Measurements from ENCODE around the gene CAMK1D.

Gene CAMK1D

DNA sequence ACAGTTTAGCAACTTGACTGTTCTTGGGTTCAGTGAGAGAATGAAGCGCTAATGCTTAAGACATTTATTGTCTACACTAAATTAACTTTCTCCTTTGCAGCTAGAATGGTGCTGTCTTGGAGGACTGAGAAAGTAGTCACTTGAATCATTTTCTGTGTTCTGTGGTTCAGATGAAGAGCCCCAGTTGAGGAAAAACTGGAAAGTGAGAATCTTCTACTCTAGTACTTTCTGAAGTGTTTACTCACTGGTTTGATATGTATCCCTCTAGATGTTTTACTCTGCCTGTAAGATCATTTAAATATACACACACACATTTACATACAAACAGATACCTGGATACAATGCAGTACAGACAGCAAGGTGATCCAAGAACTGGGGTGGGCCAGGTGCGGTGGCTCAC is 308.1 kb downstream of the CAMK1D start:
- no peak for DNase-seq (ENCODE audit: low read depth)

DNA sequence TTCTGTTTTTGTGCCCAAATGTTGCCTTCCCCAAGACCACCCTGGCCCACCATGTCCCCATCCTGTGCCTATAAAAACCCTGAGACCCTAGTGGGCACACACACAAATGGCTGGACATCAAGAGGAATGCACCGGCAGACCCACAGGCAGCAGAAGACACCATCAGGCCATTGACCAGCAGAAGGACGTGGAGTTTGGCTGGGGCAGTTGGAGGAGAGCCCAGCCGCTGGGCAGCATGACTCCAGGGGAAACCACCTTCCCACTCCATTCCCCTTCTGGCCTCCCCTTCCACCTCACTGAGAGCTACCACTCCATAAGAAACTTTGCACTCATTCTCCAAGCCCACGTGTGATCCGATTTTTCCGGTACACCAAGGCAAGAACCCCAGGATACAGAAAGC is 309.2 kb downstream of the CAMK1D start:
- no peak for DNase-seq (ENCODE audit: low read depth)

DNA sequence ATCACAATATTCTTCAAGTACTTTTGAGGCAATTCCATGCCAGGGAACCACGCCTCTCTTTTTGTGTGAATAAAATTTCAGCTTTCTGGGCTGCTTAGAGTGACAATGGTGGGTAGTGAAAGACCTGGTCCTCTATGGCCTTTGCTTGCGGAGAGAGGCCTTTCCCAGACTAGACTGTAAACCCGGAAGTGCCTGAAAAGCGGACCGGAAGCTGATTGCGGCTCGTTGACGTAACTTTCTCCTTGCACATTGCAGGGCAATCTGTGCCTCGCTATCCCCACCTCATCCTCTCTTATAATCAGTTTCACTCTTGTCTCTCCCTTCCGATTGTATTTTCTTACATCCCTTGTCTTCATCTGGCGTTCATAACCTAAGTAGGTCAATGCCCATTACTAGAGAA is 310.4 kb downstream of the CAMK1D start:
- no peak for DNase-seq (ENCODE audit: low read depth)

DNA sequence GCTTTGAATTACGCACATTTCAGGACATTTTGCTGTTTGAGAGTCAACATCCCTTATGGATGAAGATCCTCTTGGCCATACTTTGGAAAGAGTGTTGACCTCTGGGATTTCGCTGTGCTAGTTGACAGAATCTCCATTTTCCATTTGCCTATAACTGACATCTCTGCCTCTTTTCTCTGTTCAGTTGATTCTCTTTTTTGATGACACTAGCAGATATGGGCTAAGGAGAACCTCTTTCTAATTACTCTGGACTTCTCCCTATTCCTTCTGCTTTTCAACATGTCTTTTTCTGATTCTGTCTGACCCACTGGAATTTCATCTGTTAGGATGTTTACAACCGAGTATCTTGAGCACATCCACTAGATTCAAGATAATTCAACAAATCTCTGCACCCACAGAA is 311.5 kb downstream of the CAMK1D start:
- DNase-seq (ENCODE audit: low read depth) = no peak

DNA sequence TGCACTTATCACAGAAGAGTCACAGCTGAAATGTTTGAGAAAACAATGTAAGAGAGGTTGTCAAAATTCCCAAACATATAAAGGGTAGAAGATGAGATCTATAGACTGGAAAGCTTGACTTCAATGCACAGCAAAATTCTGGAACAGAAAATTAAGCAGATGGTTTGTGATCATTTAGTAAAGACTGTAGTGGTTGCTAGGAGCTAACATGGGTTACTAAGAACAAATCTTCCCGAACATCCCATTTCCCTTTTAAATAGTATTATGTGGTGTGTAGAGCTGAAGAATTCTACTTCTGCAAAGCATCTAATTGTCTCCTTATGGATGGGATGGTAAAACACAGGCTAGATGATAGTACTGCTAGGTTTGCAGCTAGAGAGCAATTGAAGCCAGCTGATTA is 312.3 kb downstream of the CAMK1D start:
- no peak for DNase-seq (ENCODE audit: low read depth)

DNA sequence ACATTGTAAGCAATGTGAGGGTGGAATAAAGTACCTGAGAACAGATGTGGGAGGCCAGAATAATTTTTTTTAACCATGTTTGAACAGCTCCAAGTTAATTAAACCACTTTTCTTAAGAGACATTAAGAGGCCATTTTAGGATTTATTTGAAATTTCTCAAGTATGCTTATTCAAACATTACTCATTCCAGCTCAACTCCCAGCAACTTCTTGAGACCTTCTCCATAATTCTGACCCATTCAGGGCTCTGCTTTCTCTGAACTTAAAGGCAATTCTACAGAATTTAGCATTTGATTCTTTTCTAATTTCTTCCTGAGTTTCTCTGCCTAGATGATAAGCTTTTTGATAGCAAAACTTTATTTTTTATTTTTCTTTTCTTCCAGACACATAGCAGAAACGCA is 314.5 kb downstream of the CAMK1D start:
- no peak for DNase-seq (ENCODE audit: low read depth)

DNA sequence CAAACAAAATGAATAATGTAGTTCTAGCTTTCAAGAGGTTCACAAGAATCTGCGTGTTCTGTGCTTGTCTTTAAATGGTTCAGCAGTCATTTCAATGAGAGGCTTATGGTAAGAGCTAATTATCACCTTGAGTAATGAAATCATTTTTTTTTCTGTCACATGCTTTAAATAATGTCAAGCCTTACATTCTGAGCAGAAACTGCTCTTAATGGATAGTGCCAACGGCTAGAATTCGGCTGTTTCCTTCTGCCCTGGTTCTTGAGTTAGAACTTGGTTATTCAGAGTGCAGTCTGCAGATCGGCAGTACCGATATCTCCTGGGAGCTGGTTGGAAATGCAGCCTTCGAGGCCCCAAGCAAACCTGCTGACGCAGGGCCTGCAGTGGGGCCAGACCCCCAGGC is 316.2 kb downstream of the CAMK1D start:
- DNase-seq (ENCODE audit: low read depth) = no peak

DNA sequence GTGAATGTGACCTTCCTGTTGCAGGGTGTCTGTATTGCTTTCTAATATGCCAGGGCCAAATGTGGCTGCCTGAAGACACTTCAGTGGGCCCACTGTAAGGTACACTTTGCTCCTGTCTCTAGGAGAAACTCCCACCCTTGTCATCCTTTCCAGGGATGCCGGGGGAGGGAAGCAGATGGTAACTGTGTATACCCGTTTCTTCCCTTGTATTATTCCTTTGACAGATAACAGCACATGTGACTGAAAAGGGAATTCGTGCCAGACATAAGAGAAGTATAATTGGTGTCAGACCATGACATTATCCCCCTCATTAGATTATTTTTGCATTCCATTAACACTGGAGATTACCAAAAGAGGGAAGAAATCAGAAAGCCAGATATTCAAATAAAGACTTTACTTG is 317.7 kb downstream of the CAMK1D start:
- DNase-seq (ENCODE audit: low read depth) = no peak

DNA sequence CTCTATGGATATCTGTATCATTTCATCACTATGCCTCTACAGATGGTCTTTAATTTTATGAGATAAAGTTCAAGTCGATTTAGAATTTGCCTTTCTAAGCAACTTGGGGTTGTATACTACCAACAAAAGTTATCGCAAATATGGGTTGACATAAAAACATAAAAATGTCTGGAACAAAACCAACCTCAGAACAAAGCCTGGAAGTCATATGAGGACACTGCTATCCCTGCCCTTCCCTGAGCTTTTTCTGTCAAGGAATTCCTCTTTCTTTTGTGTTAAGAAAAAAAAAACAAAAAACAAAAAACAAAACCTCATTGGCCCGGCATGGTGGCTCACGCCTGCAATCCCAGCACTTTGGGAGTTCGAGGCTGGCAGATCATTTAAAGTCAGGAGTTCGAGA is 319.3 kb downstream of the CAMK1D start:
- no peak for DNase-seq (ENCODE audit: low read depth)

DNA sequence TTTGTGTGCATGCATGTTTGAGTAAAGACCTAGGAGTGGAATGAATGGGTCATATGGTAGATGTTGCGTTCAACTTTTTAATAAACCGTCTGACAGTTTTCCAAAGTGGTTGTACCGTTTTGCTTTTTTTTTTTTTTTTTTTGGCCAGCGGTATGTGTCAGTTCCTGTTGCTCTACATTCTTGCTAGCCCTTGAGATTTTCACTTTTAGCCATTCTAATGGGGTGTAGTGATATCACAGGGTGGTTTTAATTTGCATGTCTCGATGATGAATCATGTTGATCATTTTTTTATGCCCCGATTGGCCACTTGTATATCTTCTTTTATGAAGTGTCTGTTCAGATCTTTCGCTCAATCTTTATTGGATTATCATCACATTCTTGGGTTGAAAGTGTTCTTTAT is 320.7 kb downstream of the CAMK1D start:
- no peak for DNase-seq (ENCODE audit: low read depth)

DNA sequence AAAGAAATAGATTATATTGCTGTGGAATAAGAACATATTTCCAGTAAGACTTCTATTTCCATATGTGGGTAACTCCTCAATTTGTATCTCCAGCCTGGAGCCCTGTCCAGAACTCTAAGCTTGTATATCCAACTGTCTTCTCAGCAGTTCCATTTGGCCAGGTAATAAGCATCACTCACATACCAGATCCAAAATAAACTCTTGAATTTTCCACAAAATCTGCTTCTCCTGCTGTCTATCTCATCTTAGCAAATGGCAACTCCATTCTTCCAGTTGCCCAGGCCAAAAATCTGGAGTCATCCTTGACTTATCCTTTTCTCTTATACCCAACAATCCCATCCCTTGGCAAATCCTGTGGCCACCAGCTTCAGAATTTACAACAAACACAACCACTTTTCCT is 325.8 kb downstream of the CAMK1D start:
- no peak for DNase-seq (ENCODE audit: low read depth)

DNA sequence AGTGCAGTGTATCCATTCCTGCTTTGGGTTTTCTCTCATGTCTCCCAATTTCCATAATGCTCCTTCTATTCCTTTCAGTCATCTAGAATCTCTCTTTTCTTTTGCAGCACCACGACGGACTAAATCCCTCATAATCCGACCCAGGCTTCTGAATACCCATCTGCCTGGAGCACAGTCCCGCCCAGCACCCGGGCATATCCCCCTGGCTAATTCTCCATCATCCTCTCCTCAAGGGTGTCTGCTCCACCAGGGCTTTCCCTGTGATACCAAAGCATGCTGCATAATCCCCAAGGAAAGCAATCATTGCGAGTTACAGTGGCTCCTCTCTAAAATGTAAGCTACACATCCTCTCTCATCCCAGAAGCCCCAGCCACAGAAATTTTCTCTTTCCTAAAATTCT is 330.3 kb downstream of the CAMK1D start:
- DNase-seq (ENCODE audit: low read depth) = no peak

DNA sequence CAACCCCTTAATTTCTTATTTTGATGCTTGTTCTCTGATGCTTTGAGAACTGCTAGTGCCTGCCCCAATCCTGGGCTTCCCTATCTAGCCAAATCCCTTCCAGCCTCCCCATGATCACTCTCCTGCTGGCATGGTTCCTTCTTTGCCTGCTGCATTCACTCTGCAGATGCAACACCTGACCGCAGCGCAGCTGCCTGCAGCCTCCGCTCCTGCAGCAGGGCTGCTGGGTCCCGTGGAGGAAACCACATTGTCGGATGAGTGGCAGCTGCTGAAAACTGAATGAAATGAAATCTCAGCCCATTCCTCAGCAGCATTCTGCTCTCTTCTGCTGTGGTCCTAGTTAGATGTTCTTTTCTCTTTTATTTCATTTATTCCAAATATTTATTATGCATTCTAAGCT is 331.9 kb downstream of the CAMK1D start:
- no peak for DNase-seq (ENCODE audit: low read depth)

DNA sequence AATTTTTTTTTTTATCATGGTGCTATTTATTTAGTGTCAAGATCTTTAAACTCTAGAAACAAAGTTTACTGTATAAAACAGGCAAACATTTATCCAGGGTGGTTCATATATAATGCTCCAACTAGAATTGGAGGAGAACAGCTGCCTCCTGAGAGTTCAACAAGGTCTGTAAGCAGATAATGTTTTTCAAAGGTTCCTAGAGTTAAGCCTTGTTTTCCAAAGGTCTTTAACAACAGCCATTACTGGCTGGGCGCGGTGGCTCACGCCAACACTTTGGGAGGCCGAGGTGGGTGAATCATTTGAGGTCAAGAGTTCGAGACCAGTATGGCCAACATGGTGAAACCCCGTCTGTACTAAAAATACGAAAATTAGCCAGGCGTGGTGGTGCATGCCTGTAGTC is 335.4 kb downstream of the CAMK1D start:
- DNase-seq (ENCODE audit: low read depth) = no peak

DNA sequence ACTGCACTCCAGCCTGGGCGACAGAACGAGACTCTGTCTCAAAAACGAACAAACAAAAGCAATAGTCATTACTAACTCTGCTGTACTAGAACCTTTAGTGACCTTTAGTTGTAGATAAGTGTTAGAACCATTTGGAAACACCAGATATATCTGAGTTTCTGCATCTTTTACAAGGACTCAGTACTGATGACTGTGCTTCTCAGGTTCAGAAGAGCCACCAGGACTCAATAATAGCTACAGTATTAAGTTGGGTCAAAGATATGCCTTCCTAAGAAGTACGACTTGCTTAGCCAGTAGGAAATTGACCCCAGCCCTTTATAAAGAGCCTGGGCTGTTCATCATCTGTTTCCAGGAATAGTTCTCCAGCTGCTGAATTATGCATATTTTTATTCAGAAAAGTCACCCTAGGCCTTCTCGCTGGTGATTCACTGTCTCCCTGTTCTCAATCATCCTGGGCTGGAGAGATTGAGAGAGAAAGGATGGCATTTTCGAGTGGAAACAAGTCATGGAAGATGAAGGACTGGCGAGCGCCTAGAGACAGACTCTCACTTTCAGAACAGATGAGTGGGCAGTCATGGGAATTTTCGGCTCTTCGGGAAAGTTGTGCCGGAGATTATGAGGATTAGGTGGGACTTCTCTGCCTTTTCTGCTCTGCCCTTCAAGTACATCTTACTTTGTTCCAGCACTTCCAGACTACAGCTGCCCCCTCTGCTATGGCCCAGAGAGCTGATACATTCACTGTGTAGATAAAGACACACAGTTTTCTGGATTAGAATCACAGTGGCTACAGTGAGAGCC is 336.1 kb downstream of the CAMK1D start:
- DNase-seq (ENCODE audit: low read depth) = no peak

DNA sequence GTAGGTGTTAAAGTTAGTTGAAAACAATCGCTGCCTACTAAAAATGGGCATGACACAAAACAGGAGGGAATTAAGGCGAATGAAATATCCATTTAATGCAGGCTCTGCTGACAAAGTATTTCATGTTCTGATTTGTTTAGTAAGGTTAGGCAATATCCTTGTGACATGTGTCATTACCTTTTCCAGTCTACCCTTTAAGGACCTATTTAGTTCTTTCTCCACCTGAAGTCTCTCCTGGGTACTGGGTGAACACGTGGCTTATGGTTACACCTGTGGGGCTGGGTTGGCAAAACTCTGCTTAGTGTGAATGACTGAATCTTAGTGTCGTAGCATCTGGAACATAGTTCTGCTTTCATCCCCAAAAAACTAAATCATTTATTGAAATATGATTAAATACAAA is 338.6 kb downstream of the CAMK1D start:
- no peak for DNase-seq (ENCODE audit: low read depth)

DNA sequence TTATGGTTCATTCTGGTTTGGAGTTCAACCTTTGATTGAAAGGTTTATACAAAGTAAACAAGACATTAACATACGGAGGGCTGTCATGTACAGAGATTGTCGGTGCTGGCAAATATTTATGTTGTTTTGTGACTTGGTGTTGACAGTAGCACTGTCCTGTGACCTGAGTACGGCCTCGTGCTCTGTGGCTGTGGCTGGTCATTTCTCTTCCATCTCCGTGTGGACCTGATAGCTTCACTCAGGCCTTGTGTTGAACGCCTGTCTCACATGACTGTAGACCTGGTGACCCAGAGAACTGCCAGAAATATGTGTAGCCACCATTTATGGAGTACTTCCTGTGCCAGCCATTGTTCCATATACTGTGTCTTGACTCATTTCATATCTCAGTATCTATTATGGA is 340.5 kb downstream of the CAMK1D start:
- DNase-seq (ENCODE audit: low read depth) = no peak

DNA sequence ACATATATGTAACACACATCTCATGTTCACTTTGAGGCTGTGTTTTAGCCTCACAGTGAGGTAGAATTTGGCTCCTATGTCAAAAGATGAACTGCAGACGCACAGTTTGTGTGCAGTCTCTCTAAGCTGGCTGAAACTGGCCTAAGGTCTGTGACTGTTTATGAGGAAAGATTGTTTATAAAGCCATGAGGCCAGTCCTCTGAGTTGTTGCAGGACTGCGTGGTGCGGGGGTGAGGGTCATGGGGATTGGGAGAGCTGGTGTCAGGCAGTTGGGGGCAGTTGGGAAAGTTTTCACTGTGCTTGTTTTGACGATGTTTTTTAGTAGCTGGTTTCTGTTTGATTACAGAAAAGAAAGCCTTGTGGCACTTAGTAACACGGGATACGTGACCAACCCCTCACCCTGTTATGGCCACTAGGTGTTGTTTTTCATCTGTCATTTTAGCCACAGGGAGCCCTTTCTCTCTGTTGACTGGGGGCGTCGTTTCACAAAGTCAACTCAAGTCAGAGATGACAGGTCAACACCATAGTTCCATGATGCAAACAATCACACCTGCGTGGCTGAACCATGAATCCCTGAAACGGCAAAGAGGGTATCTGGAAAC is 341.3 kb downstream of the CAMK1D start:
- DNase-seq (ENCODE audit: low read depth) = no peak

DNA sequence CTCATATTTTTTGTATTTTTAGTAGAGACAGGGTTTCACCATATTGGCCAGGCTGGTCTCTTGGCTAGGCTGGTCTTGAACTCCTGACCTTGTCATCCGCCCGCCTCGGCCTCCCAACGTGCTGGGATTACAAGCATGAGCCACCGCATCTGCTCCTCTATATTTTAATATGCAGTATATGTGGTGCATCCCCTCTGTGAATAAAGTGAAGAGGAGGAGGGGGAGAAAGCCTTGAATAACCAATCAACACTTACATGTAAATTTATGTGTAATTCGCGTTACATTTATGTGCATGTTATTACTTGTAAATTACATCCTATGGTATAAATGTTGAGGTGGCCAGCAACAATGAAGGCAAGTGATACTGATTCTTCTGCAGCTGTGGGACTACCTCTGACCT is 342.2 kb downstream of the CAMK1D start:
- no peak for DNase-seq (ENCODE audit: low read depth)

DNA sequence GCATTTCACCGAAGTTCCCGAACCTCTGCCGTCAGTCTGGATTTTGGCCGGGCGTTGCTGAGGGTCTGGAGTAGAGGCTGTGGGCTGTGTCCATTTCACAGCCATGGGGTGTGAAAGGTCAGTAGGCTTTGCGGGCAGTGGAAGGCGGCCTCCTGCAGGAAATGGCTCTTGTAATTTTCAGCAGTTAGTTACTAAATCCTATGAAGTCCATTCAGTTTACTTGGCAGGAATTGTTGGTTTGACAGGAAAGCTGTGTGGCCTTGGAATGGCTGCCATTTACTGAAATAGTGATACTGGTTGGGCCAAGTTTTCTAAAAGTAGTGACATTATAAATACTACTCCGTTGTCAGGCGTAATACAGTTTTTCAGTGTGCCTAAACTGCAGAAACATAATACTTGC is 348.4 kb downstream of the CAMK1D start:
- no peak for DNase-seq (ENCODE audit: low read depth)

DNA sequence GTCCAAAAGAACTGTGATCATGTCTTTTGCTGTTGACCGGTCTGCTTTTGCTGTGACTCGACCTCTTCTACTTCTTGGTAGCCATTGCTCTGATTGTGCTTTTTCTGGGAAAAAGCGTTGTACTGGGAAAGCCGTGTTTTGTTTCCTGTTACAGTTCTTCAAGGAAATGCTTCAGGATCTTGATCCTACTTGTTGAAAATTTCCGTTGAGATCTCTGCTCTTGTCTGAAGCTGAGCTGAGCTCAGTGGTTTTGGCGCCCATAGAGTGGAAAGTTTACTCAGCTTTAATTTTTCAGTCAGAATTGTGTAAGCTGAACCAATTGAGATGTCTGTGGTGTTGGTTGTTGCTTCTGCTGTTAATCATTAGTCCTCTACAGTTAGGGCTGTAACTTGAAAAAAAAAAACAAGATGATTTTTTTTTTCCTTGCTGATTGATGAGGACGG is 349.9 kb downstream of the CAMK1D start:
- no peak for DNase-seq (ENCODE audit: low read depth)

DNA sequence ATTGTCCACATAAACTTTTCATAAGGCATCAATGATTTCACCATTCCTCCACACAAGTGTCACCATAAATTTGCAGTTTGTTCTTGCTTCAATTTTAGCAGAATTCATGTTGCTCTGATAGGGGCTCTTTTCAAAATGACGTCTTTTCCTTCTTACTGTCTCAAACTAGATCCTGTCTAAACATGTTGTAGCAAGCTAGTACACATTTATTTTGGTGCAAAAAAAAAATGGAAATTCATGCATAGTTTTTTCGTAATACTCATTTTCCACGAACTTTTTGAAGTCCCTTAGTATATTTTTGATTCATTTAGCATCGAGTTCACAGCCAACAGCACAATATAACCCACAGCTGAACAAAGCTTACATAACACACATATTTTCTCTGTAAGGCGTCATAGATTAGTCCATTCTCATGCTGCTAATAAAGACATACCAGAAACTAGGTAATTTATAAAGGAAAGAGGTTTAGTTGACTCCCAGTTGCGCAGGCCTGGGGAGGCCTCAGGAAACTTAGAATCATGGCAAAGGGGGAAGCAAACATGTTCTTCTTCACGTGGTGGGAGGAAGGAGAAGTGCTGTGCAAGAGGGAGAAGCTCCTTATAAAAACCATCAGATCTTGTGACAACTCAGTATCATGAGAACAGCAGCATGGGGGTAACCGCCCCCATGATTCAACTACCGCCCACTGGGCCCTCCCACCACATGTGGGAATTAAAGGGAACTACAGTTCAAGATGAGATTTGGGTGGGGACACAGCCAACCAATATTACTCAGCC is 350.6 kb downstream of the CAMK1D start:
- DNase-seq (ENCODE audit: low read depth) = no peak

DNA sequence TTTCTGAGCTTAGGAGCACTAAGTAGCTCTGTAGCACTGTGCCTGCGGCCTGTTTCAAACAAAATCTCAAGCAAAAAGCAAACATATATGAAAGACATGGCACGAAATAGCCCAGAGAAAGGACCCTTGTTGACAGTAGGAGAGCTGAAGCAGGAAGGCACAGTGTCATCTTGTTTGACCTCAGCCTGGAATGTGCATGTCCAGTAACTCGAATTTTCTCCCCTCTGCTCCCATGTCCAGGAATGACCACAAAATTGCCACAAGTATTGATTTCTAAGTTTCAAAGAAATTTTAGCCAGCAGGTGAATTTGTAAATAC is 351.2 kb downstream of the CAMK1D start:
- no peak for DNase-seq (ENCODE audit: low read depth)
